Astrocyte of the spinal cord (primary cell): Measurements from ENCODE around the gene PTX3.

Source experiments
- DNase-seq: peaks from one replicate; pipeline ENCODE4 v3.0.0; 2011; ENCODE audit warnings: low read depth, low spot score
- H3K4me3 ChIP-seq: 2 replicates; pipeline ENCODE4 v1.5.1; 2011; ENCODE audit warnings: low read depth, mild to moderate bottlenecking, low read length, moderate library complexity
- in situ Hi-C: cut with HindIII; loops from 2 replicates; pipeline ENCODE4 v1.10.0; 2017; ENCODE audit warnings: low sequenced_read_pairs
- TF ChIP-seq, protein P1 (sequence below): IDR thresholded peaks from 2 replicates; pipeline ENCODE4 v1.5.1; 2012; ENCODE audit warnings: low read depth, mild to moderate bottlenecking, low read length, inconsistent platforms

PTX3 gene

DNA sequence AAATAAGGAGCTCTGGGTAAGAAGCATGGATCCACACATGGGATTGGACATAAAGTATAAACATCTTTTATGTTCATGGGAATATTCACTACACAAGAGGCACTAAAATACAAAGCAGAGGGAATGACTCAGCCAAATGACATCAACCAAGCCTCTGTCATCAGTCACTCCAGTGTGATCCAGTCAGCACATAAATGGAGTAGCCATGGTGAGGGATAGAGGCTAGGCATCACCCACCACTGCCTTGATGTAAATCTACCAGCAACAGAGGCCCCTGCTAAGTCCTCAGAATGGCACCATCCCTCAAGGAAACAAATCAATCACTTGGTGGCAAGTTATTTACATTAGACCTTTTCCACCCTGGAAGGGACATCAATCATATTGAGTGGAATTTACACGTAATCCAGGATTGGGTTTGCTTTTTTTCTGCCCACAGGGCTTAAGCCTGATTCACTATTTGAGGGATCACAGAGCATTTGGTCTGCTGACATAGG lies 39.3 kb downstream of the PTX3 start:
- TF ChIP-seq, protein P1, sequence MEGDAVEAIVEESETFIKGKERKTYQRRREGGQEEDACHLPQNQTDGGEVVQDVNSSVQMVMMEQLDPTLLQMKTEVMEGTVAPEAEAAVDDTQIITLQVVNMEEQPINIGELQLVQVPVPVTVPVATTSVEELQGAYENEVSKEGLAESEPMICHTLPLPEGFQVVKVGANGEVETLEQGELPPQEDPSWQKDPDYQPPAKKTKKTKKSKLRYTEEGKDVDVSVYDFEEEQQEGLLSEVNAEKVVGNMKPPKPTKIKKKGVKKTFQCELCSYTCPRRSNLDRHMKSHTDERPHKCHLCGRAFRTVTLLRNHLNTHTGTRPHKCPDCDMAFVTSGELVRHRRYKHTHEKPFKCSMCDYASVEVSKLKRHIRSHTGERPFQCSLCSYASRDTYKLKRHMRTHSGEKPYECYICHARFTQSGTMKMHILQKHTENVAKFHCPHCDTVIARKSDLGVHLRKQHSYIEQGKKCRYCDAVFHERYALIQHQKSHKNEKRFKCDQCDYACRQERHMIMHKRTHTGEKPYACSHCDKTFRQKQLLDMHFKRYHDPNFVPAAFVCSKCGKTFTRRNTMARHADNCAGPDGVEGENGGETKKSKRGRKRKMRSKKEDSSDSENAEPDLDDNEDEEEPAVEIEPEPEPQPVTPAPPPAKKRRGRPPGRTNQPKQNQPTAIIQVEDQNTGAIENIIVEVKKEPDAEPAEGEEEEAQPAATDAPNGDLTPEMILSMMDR, result no peak
- DNase-seq, result peak; percentile 77
- no peak overlapping the region for H3K4me3 ChIP-seq
- in situ Hi-C loops, result no loop called here

DNA sequence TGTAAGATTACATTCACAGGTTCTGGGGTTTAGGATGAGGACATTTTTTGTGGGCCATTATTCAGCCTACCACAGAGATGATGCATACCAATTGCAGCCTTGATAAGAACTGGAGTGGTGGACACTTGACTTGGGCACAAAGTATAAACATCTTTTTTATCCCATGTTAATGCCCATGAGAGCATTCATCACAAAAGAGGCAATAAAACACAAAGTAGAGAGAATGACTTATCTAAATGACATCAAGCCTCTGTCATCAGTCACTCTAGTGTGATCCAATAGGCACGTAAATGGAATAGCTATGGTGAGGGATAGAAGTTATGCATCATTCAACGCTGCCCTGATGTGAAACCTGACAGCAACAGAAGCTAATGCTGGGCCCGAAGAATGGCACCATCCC lies 40.8 kb downstream of the PTX3 start:
- DNase-seq, result no peak
- in situ Hi-C loops, result no loop called here
- TF ChIP-seq, protein P1, result no peak

DNA sequence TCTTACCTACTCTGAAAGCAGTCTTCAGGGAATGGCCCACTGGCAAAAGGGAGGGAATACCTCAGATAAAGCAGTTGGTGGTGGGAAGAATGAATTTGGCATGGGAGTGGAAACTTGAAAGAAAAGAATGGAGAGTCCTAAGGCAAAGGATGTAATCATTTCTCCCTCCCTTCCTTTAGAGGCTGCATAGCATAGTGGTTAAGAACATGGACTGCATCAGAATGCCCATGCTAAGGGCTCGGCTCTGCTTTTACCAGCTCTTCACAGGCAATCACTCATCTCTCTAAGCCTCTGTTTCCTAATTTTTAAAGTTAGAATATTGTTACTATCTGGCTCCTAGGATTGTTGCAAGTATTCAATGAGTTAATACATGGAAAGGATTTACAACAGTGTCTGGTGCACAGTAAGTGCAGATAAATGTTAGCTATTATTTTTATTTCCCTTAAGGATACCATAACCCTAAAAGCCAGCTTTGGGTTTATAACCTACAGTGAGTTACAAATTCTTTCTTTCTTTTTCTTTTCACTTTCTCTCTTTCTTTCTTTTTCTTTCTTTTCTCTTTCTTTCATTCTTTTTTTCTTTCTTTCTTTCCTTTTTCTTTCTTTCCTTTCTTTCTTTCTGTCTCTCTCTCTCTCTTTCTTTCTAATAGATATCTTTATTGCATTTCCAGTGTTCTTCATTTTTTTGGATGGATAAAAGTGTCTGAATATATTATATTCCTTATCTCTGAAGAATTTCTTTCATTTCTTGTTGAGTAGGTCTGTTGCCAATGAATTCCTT lies 43.0 kb downstream of the PTX3 start:
- no peak overlapping the region for H3K4me3 ChIP-seq
- TF ChIP-seq, protein P1, result no peak
- DNase-seq, result no peak
- in situ Hi-C loops, result no loop called here

More for the DNA sequence above, 40.8 kb downstream of the PTX3 start:
- H3K4me3 ChIP-seq, result no peak overlapping the region

DNA sequence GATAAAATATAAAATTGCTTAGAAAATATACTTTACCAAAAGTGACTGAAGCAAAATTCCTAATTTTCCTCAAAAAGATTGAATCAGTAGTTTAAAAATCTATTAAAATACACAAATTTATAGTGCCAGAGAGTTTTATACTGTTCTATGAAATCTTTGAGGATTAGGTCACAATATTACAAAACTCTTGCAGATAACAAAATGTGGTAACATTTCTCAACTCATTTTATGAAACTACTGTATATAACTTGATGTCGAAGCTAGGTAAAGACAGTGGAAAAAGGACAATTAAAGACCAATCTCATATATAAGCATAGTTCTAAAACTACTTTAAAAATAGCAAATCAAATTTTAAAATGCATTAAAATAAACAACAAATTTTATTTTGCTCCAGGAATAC lies 50.7 kb downstream of the PTX3 start:
- DNase-seq, result no peak
- TF ChIP-seq, protein P1, result no peak
- no peak overlapping the region for H3K4me3 ChIP-seq
- in situ Hi-C loops, result no loop called here

DNA sequence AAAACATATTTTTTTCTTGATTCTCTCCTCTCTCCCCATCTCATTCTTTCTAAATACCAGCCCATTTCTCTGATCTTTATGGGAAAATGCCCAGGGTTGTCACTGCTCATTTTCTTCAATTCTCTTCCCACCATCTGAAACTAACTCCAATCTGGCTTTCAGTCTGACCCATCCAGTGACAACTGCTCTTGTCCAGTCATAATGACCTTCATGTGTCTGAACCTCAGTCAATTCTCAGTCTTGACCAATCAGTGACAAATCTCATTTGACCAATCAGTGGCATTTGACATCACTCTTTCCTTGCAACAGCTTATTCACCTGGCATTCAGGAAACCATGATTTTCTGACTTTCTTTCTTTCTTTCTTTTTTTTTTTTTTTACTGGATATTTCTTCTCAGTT lies 51.5 kb downstream of the PTX3 start:
- in situ Hi-C loops, result no loop called here
- no peak for DNase-seq
- H3K4me3 ChIP-seq, result no peak overlapping the region
- TF ChIP-seq, protein P1, result no peak

DNA sequence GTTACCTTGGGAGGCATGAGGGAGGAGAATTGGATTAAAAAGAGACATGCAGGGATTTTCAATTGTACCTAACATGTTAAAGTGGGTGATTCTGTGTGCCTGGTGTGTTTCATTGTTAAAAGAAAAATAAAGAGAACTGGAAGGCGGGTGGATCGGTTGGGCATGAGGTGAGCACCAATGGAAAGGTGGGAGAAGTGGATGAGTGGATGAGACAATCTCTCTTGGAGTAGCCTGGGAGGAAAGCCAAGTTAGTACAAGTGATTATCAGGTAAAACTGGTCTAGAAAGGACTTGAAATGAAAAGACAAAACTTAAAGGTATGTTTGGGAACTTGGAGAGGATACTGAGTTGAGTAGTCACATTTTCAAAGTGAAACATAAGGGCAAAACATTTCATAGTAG lies 54.5 kb downstream of the PTX3 start:
- in situ Hi-C loops, result no loop called here
- TF ChIP-seq, protein P1, result no peak
- H3K4me3 ChIP-seq, result no peak overlapping the region
- no peak for DNase-seq
